DOHH2 (cell line): ENCODE data around the gene ZSCAN10.
"Not testable (repeated sequence)": the region's sequence is repeated elsewhere in the genome, so short reads cannot be mapped to it uniquely, and the experiment has no call there.

Experiments used
- H3F3A ChIP-seq: fragments of 200-600 bp; sonication (generic), shearing (Covaris generic); 2 replicates; pipeline ENCODE4 v1.6.0; 2016; ENCODE audit warnings: antibody characterized with exemption, mild to moderate bottlenecking; ENCODE audit not compliant: control insufficient read depth, insufficient read depth
- H3K27ac ChIP-seq: fragments of 200-600 bp; sonication (generic); 2 replicates; pipeline ENCODE4 v1.5.1; 2014; ENCODE audit warnings: low read depth, mild to moderate bottlenecking, low read length, moderate library complexity
- H3K27me3 ChIP-seq: fragments of 200-600 bp; sonication (generic); 2 replicates; pipeline ENCODE4 v1.6.1; 2014; ENCODE audit warnings: mild to moderate bottlenecking, low read length, mixed read lengths; ENCODE audit not compliant: control insufficient read depth
- H3K36me3 ChIP-seq: fragments of 200-600 bp; sonication (generic); 2 replicates; pipeline ENCODE4 v1.6.1; 2014; ENCODE audit warnings: mild to moderate bottlenecking, low read length, moderate library complexity, mixed read lengths; ENCODE audit not compliant: control insufficient read depth
- H3K4me1 ChIP-seq: fragments of 200-600 bp; sonication (generic); 2 replicates; pipeline ENCODE4 v1.6.1; 2014; ENCODE audit warnings: mild to moderate bottlenecking, low read length, mixed read lengths; ENCODE audit not compliant: control insufficient read depth
- H3K4me2 ChIP-seq: fragments of 200-600 bp; sonication (generic); 2 replicates; pipeline ENCODE4 v1.6.0; 2014; ENCODE audit warnings: mild to moderate bottlenecking, low read length, moderate library complexity
- H3K4me3 ChIP-seq: fragments of 200-600 bp; sonication (generic); 2 replicates; pipeline ENCODE4 v1.5.1; 2014; ENCODE audit warnings: mild to moderate bottlenecking, low read length, mixed read lengths
- H3K79me2 ChIP-seq: fragments of 200-600 bp; sonication (generic); 2 replicates; pipeline ENCODE4 v1.6.1; 2014; ENCODE audit warnings: mild to moderate bottlenecking, low read length, mixed read lengths; ENCODE audit not compliant: control insufficient read depth
- H3K9me2 ChIP-seq: fragments of 200-600 bp; sonication (generic); replicated peaks from 2 replicates; pipeline ENCODE4 v1.6.1; 2014; ENCODE audit warnings: mild to moderate bottlenecking, low read length, mixed read lengths; ENCODE audit not compliant: control insufficient read depth
- H3K9me3 ChIP-seq: fragments of 200-600 bp; sonication (generic); 2 replicates; pipeline ENCODE4 v1.6.1; 2014; ENCODE audit warnings: antibody characterized with exemption, low read length, mixed read lengths; ENCODE audit not compliant: control insufficient read depth, insufficient read depth
- H4K20me1 ChIP-seq: fragments of 200-600 bp; sonication (generic); 2 replicates; pipeline ENCODE4 v1.6.0; 2014; ENCODE audit warnings: low read depth, mild to moderate bottlenecking, antibody characterized with exemption, low read length, moderate library complexity; ENCODE audit not compliant: control insufficient read depth, insufficient read depth
- CTCF ChIP-seq: fragments of 200-600 bp; sonication (generic); IDR thresholded peaks from one replicate; pipeline ENCODE4 v1.5.1; 2014; ENCODE audit warnings: antibody characterized with exemption, mild to moderate bottlenecking, low read depth, low read length; ENCODE audit not compliant: poor library complexity, severe bottlenecking
- EZH2phosphoT487 ChIP-seq: fragments of 200-600 bp; sonication (generic); IDR thresholded peaks from 2 replicates; pipeline ENCODE4 v1.6.1; 2017; ENCODE audit warnings: borderline replicate concordance, mild to moderate bottlenecking, antibody characterized with exemption, low read length, moderate library complexity, mixed read lengths

ZSCAN10 gene

GRCh38 chr16:3086596-3087242, 12.4 kb downstream of the ZSCAN10 start:
- no peak overlapping the region for H3K4me2 ChIP-seq
- no peaks in the 10 kb centered on the region for H3K27me3 ChIP-seq
- H3K27ac ChIP-seq, result no peak overlapping the region

GRCh38 chr16:3085868-3086595, 13.1 kb downstream of the ZSCAN10 start:
- H3K79me2 ChIP-seq, result no peaks in the 10 kb centered on the region
- no peak for TF ChIP-seq CTCF
- TF ChIP-seq EZH2phosphoT487, result no peak
- H3F3A ChIP-seq, result no peaks in the 10 kb centered on the region
- H3K4me3 ChIP-seq, result no peak overlapping the region
- H3K27ac ChIP-seq, result no peak overlapping the region
- no peaks in the 10 kb centered on the region for H3K36me3 ChIP-seq
- H3K27me3 ChIP-seq, result no peaks in the 10 kb centered on the region
- no peaks in the 10 kb centered on the region for H4K20me1 ChIP-seq
- no peaks in the 10 kb centered on the region for H3K4me1 ChIP-seq
- H3K9me2 ChIP-seq, result no peaks in the 10 kb centered on the region
- H3K4me2 ChIP-seq, result no peak overlapping the region
- no peaks in the 10 kb centered on the region for H3K9me3 ChIP-seq

More at GRCh38 chr16:3086596-3087242, 12.4 kb downstream of the ZSCAN10 start:
- Histone ChIP-seq H3F3A (no peaks in the 10 kb centered on the region), H3K4me1 (no peaks in the 10 kb centered on the region), H3K36me3 (no peaks in the 10 kb centered on the region), H3K79me2 (no peaks in the 10 kb centered on the region), H3K4me3 (no peak overlapping the region), H3K9me2 (no peaks in the 10 kb centered on the region), H4K20me1 (no peaks in the 10 kb centered on the region), H3K9me3 (no peaks in the 10 kb centered on the region)
- TF ChIP-seq EZH2phosphoT487, result no peak

GRCh38 chr16:3084969-3085670, 14.0 kb downstream of the ZSCAN10 start:
- H3K4me1 ChIP-seq, result no peaks in the 10 kb centered on the region
- TF ChIP-seq EZH2phosphoT487, result no peak
- TF ChIP-seq CTCF, result no peak

GRCh38 chr16:3084491-3084890, 14.6 kb downstream of the ZSCAN10 start:
- H3K79me2 ChIP-seq, result no peaks in the 10 kb centered on the region
- H3K9me2 ChIP-seq, result no peaks in the 10 kb centered on the region
- no peaks in the 10 kb centered on the region for H3K9me3 ChIP-seq
- H3K4me1 ChIP-seq, result no peaks in the 10 kb centered on the region
- H3K4me2 ChIP-seq, result no peak overlapping the region
- TF ChIP-seq EZH2phosphoT487, result no peak
- TF ChIP-seq CTCF, result no peak
- H4K20me1 ChIP-seq, result no peaks in the 10 kb centered on the region
- H3K4me3 ChIP-seq, result no peak overlapping the region
- 0 out of 2 replicates have a peak, but pooled peaks cover 3% of the 10 kb centered on the region for H3K27me3 ChIP-seq
- no peaks in the 10 kb centered on the region for H3K36me3 ChIP-seq
- H3F3A ChIP-seq, result no peaks in the 10 kb centered on the region
- H3K27ac ChIP-seq, result no peak overlapping the region

More at GRCh38 chr16:3084969-3085670, 14.0 kb downstream of the ZSCAN10 start:
- Histone ChIP-seq H4K20me1 (no peaks in the 10 kb centered on the region), H3K9me3 (no peaks in the 10 kb centered on the region), H3K9me2 (no peaks in the 10 kb centered on the region), H3K79me2 (no peaks in the 10 kb centered on the region), H3K4me2 (no peak overlapping the region), H3K27ac (no peak overlapping the region), H3F3A (no peaks in the 10 kb centered on the region), H3K27me3 (0 out of 2 replicates have a peak, but pooled peaks cover 3% of the 10 kb centered on the region), H3K4me3 (no peak overlapping the region), H3K36me3 (no peaks in the 10 kb centered on the region)

- not testable (repeated sequence) for H3K4me1 ChIP-seq, H3F3A ChIP-seq, H3K4me3 ChIP-seq, H3K9me3 ChIP-seq, H3K27me3 ChIP-seq, H3K4me2 ChIP-seq, H4K20me1 ChIP-seq, H3K9me2 ChIP-seq, H3K79me2 ChIP-seq, H3K36me3 ChIP-seq, H3K27ac ChIP-seq
These were observed 15.7 kb downstream of the ZSCAN10 start for GRCh38 chr16:3083408-3083807.
